A549 (cell line): ENCODE results near the gene EMX2.

Experiments used
- CTCF ChIP-seq: fragments of >200 bp; sonication (Bioruptor Twin); formaldehyde crosslinking; IDR thresholded peaks from 3 replicates; pipeline ENCODE4 v1.5.1; 2016
- HDAC2 ChIP-seq: fragments of 200-600 bp; sonication (generic); IDR thresholded peaks from 2 replicates; pipeline ENCODE4 v1.6.1; 2016
- MYC ChIP-seq: IDR thresholded peaks from 2 replicates; pipeline ENCODE4 v1.6.1; 2012; ENCODE audit warnings: mild to moderate bottlenecking, inconsistent platforms, low read length, improper control_type of control experiment, borderline replicate concordance
- RCOR1 ChIP-seq: fragments of 150-350 bp; IDR thresholded peaks from 2 replicates; pipeline ENCODE4 v1.6.1; 2014; ENCODE audit warnings: antibody characterized with exemption, low read length, low read depth
- USF2 ChIP-seq: fragments of 450-650 bp; IDR thresholded peaks from 2 replicates; pipeline ENCODE4 v1.6.1; 2014; ENCODE audit warnings: antibody characterized with exemption
- TF ChIP-seq, protein P1 (sequence below): fragments of 200-600 bp; sonication (generic); IDR thresholded peaks from 2 replicates; pipeline ENCODE4 v1.6.1; 2016; ENCODE audit warnings: antibody characterized with exemption, mild to moderate bottlenecking, moderate library complexity

- no peak for TF ChIP-seq USF2
- no peak for TF ChIP-seq CTCF
- TF ChIP-seq, protein P1, sequence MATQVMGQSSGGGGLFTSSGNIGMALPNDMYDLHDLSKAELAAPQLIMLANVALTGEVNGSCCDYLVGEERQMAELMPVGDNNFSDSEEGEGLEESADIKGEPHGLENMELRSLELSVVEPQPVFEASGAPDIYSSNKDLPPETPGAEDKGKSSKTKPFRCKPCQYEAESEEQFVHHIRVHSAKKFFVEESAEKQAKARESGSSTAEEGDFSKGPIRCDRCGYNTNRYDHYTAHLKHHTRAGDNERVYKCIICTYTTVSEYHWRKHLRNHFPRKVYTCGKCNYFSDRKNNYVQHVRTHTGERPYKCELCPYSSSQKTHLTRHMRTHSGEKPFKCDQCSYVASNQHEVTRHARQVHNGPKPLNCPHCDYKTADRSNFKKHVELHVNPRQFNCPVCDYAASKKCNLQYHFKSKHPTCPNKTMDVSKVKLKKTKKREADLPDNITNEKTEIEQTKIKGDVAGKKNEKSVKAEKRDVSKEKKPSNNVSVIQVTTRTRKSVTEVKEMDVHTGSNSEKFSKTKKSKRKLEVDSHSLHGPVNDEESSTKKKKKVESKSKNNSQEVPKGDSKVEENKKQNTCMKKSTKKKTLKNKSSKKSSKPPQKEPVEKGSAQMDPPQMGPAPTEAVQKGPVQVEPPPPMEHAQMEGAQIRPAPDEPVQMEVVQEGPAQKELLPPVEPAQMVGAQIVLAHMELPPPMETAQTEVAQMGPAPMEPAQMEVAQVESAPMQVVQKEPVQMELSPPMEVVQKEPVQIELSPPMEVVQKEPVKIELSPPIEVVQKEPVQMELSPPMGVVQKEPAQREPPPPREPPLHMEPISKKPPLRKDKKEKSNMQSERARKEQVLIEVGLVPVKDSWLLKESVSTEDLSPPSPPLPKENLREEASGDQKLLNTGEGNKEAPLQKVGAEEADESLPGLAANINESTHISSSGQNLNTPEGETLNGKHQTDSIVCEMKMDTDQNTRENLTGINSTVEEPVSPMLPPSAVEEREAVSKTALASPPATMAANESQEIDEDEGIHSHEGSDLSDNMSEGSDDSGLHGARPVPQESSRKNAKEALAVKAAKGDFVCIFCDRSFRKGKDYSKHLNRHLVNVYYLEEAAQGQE: no peak
- TF ChIP-seq HDAC2: no peak
- no peak for TF ChIP-seq RCOR1
- no peak for TF ChIP-seq MYC
Observed at GRCh38 chr10:117501460-117502035, 41.0 kb upstream of the EMX2 start.
